IMR-90 (cell line): Measurements from ENCODE around the gene PIAS1. TPM values are rescaled to one million over a fixed set of nuclear protein-coding genes. Genes with fewer than 3 reads are reported as not detected.

Experiments used
- ATAC-seq: fragments of 200-7000 bp; cut with Tn5 transposase; 2 replicates; pipeline ENCODE4 v1.9.1; 2020; ENCODE audit warnings: low read depth, mild to moderate bottlenecking, moderate library complexity
- BruUV-seq: library from RNA; stranded (reverse); fragments of 400-500 nt; replicated peaks from 2 replicates; lab custom pipeline; 2021; lab: Mats Ljungman, UMichigan
- CTCF ChIA-PET: fragments of 300-600 bp; formaldehyde crosslinking; extraction: SDS; loops from one replicate; lab custom pipeline; 2021; ENCODE audit warnings: antibody characterized with exemption; lab: Yijun Ruan, JAX
- POLR2A ChIA-PET: fragments of 300-600 bp; sonication (Branson Sonifier 250); formaldehyde crosslinking; loops from one replicate; lab custom pipeline; 2022; ENCODE audit warnings: antibody characterized with exemption; ENCODE audit not compliant: unreplicated experiment; lab: Charles Lee
- DNase-seq: peaks from one replicate; pipeline ENCODE4 v3.0.0; 2013
- H2AFZ ChIP-seq: replicated peaks from 2 replicates; pipeline ENCODE3; 2013; ENCODE audit warnings: low read length, mild to moderate bottlenecking; ENCODE audit not compliant: poor library complexity
- H2AK5ac ChIP-seq: 2 replicates; pipeline ENCODE4 v1.6.1; 2013; ENCODE audit warnings: low read depth, low read length, inconsistent platforms
- H2AK9ac ChIP-seq: replicated peaks from 2 replicates; pipeline ENCODE3; 2013; ENCODE audit warnings: mild to moderate bottlenecking, low read depth, low read length, moderate library complexity; ENCODE audit not compliant: poor library complexity
- H2BK120ac ChIP-seq: 2 replicates; pipeline ENCODE4 v1.6.1; 2013; ENCODE audit warnings: low read depth, low read length, inconsistent platforms
- H2BK15ac ChIP-seq: 3 replicates; pipeline ENCODE4 v1.6.1; 2013; ENCODE audit warnings: low read depth, low read length, inconsistent platforms
- H2BK20ac ChIP-seq: 2 replicates; pipeline ENCODE4 v1.6.1; 2013; ENCODE audit warnings: low read depth, mild to moderate bottlenecking, inconsistent platforms, low read length, moderate library complexity
- H2BK5ac ChIP-seq: 2 replicates; pipeline ENCODE4 v1.6.1; 2013; ENCODE audit warnings: mild to moderate bottlenecking, low read depth, low read length, inconsistent platforms; ENCODE audit not compliant: poor library complexity, severe bottlenecking
- H3K14ac ChIP-seq: replicated peaks from 2 replicates; pipeline ENCODE4 v1.6.1; 2013; ENCODE audit warnings: low read depth, low read length, inconsistent platforms
- H3K18ac ChIP-seq: 2 replicates; pipeline ENCODE4 v1.6.1; 2013; ENCODE audit warnings: low read depth, low read length, control low read depth
- H3K23ac ChIP-seq: 2 replicates; pipeline ENCODE4 v1.6.1; 2013; ENCODE audit warnings: low read depth, low read length, inconsistent platforms
- H3K27ac ChIP-seq: 2 replicates; pipeline ENCODE4 v1.5.1; 2013; ENCODE audit warnings: mild to moderate bottlenecking, control low read depth, low read length; ENCODE audit not compliant: insufficient read depth
- H3K27me3 ChIP-seq: 2 replicates; pipeline ENCODE4 v1.6.1; 2013; ENCODE audit warnings: low read length; ENCODE audit not compliant: control insufficient read depth, insufficient read depth
- H3K36me3 ChIP-seq: 2 replicates; pipeline ENCODE4 v1.6.1; 2013; ENCODE audit warnings: low read length, mixed read lengths; ENCODE audit not compliant: control insufficient read depth, insufficient read depth
- H3K4ac ChIP-seq: 2 replicates; pipeline ENCODE4 v1.6.1; 2013; ENCODE audit warnings: low read depth, low read length, inconsistent platforms
- H3K4me1 ChIP-seq: 2 replicates; pipeline ENCODE4 v1.6.1; 2013; ENCODE audit warnings: low read length, mixed read lengths; ENCODE audit not compliant: control insufficient read depth, insufficient read depth
- H3K4me2 ChIP-seq: 2 replicates; pipeline ENCODE4 v1.6.1; 2013; ENCODE audit warnings: low read depth, mild to moderate bottlenecking, control low read depth, low read length, moderate library complexity
- H3K4me3 ChIP-seq: 2 replicates; pipeline ENCODE4 v1.5.1; 2013; ENCODE audit warnings: low read depth, mild to moderate bottlenecking, control low read depth, low read length, moderate library complexity; ENCODE audit not compliant: insufficient read depth
- H3K56ac ChIP-seq: 2 replicates; pipeline ENCODE4 v1.6.1; 2013; ENCODE audit warnings: low read length, inconsistent platforms; ENCODE audit not compliant: insufficient read depth; ENCODE audit errors: extremely low read depth
- H3K79me1 ChIP-seq, 2 experiments: 2 replicates each; pipeline ENCODE4 v1.6.1; 2013; ENCODE audit warnings: low read length in 2 of 2, inconsistent platforms in 1 of 2, low read depth in 1 of 2
- H3K9ac ChIP-seq: 2 replicates; pipeline ENCODE4 v1.6.1; 2013; ENCODE audit warnings: low read depth, low read length, control low read depth
- H3K9me1 ChIP-seq: 2 replicates; pipeline ENCODE4 v1.6.1; 2013; ENCODE audit warnings: low read length, inconsistent platforms; ENCODE audit not compliant: insufficient read depth
- H3K9me3 ChIP-seq: 2 replicates; pipeline ENCODE4 v1.6.1; 2013; ENCODE audit warnings: low read length; ENCODE audit not compliant: control insufficient read depth, insufficient read depth
- H4K20me1 ChIP-seq: 2 replicates; pipeline ENCODE4 v1.6.1; 2013; ENCODE audit warnings: low read length, inconsistent platforms; ENCODE audit not compliant: insufficient read depth
- H4K5ac ChIP-seq: 2 replicates; pipeline ENCODE4 v1.6.1; 2013; ENCODE audit warnings: mild to moderate bottlenecking, low read depth, low read length, control low read depth
- H4K8ac ChIP-seq, 2 experiments: 2 replicates each; pipeline ENCODE4 v1.6.1; 2013; ENCODE audit warnings: low read depth in 2 of 2, low read length in 2 of 2, control low read depth in 1 of 2, inconsistent platforms in 1 of 2
- H4K91ac ChIP-seq: 2 replicates; pipeline ENCODE4 v1.6.1; 2013; ENCODE audit warnings: low read depth, low read length, inconsistent platforms; ENCODE audit not compliant: insufficient read depth
- RCOR1 ChIP-seq: IDR thresholded peaks from 2 replicates; pipeline ENCODE4 v1.6.1; 2012; ENCODE audit warnings: mild to moderate bottlenecking, low read length, improper control_type of control experiment; ENCODE audit not compliant: insufficient replicate concordance
- WGBS, 2 experiments: methylation state at CpG; one replicate each; pipeline versions ENCODE4 v1.1.5 to v1.1.7; 2013; ENCODE audit warnings: missing lambda C conversion rate in 2 of 2; ENCODE audit not compliant: insufficient read length in 1 of 2; ENCODE audit errors: extremely low coverage in 2 of 2; 5-methylcytosine and 5-hydroxymethylcytosine counted together
- dilution Hi-C: fragments of 300-500 bp; cut with HindIII; formaldehyde crosslinking; loops from one replicate; pipeline ENCODE4 v1.14.3; 2018; ENCODE audit warnings: low sequenced_read_pairs; ENCODE audit not compliant: unreplicated experiment
- in situ Hi-C: fragments of 300-500 bp; cut with MboI; formaldehyde crosslinking; loops from 3 replicates; pipeline ENCODE4 v1.14.3; 2019; ENCODE audit warnings: low sequenced_read_pairs, inconsistent platforms, mixed read lengths
- intact Hi-C: fragments of 100-400 bp; cut with micrococcal nuclease; formaldehyde crosslinking; loops from 2 replicates; pipeline ENCODE4 v1.10.0; 2022
- polyA plus RNA-seq, 3 experiments: library from polyadenylated mRNA; depleted of rRNA; stranded (reverse); fragments of >200 nt; gene quantifications; 2 replicates each; pipeline ENCODE4 v1.2.3, GENCODE V29; 2012; ENCODE audit warnings: low replicate concordance in 1 of 3
- total RNA-seq: library from RNA; depleted of rRNA; stranded (reverse); fragments of >200 nt; gene quantifications from 2 replicates; pipeline ENCODE4 v1.2.3, GENCODE V29; 2012

The PIAS1 gene
- total and polyA plus RNA-seq, 2 of the 4 experiments (the other 2 are of a cell fraction), result 20.0 to 63.6 TPM

GRCh38 chr15:68014219-68014618 lies 39.9 kb upstream of the PIAS1 start:
- DNase-seq (no peak), ATAC-seq (no peak)
- H3K27ac ChIP-seq, result no peak overlapping the region
- no peak overlapping the region for H3K4ac ChIP-seq
- H4K91ac ChIP-seq, result no peak overlapping the region
- H3K14ac ChIP-seq, result no peak overlapping the region
- in situ Hi-C loops, result no loop called here
- H2BK120ac ChIP-seq, result no peak overlapping the region
- no TSS peak for BruUV-seq
- ChIA-PET POLR2A (no interaction called here), CTCF (no interaction called here)
- H3K4me2 ChIP-seq, result no peak overlapping the region
- H3K56ac ChIP-seq, result no peak overlapping the region
- H3K9me1 ChIP-seq, result no peaks in the 10 kb centered on the region
- no peak overlapping the region for H2AK5ac ChIP-seq
- no peak overlapping the region for H4K8ac ChIP-seq
- TF ChIP-seq RCOR1, result no peak
- peaks cover 21% of the 10 kb centered on the region for H3K27me3 ChIP-seq
- no peak overlapping the region for H2BK15ac ChIP-seq
- no peak overlapping the region for H3K9ac ChIP-seq
- no peaks in the 10 kb centered on the region for H3K9me3 ChIP-seq
- H3K18ac ChIP-seq, result no peak overlapping the region
- H3K4me3 ChIP-seq, result no peak overlapping the region
- H3K36me3 ChIP-seq, result no peaks in the 10 kb centered on the region
- no peak overlapping the region for H4K5ac ChIP-seq
- H3K4me1 ChIP-seq, result no peaks in the 10 kb centered on the region
- H2AK9ac ChIP-seq, result no peak overlapping the region
- dilution Hi-C loops, result no loop called here
- no peak overlapping the region for H2BK5ac ChIP-seq
- H2AFZ ChIP-seq, result no peak overlapping the region
- no peak overlapping the region for H2BK20ac ChIP-seq
- 100% methylated on average over 1 of the region's 1 CpG; no CpG with 5 or more reads in 1 of the 2 experiments for WGBS, 2 experiments
- no peak overlapping the region for H3K23ac ChIP-seq
- H3K79me1 ChIP-seq, result no peaks in the 10 kb centered on the region
- intact Hi-C loops, result no loop called here
- H4K20me1 ChIP-seq, result no peaks in the 10 kb centered on the region
